ENCODE data around the gene SMAP2.

DNA sequence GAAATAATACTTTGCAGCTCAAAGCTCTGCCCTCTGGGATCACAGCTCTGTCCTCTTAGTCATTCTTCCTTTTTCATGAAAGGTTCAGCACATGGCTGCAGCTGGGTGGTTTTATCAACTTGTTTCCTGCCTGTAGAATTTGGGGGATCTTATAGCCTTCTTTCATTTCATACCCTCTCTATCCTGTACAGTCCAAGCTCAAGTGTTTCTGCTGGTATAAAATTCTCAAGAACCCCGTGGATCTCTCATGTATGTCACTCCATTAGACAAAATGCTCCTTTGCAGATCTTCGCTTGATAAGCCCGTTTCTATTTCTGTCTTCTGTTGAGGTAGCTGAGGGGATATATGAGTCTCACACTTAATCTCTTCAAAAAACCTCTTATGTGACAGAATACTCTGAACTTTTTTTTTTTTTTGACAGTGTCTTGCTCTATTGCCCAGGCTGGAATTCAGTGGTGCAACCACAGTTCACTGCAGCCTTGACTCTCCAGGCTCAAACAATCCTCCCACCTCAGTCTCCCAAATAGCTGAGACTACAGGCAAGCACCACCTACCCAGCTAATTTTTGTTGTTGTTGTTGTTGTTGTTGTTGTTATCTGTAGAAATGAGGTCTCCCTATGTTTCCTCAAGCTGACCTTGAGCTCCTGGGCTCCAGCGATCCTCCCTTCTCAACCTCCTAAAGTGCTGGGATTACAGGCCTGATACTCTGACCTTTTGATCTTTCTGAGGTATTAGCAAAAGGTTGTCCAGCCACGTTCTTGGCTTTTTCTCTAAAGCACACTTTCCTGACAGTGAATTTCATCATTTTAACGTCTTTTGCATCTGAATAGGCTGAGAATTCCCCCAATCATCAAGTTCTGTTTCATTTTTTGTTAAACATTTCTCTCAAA lies 31.8 kb upstream of the SMAP2 start:
- TF ChIP-seq, protein P1, sequence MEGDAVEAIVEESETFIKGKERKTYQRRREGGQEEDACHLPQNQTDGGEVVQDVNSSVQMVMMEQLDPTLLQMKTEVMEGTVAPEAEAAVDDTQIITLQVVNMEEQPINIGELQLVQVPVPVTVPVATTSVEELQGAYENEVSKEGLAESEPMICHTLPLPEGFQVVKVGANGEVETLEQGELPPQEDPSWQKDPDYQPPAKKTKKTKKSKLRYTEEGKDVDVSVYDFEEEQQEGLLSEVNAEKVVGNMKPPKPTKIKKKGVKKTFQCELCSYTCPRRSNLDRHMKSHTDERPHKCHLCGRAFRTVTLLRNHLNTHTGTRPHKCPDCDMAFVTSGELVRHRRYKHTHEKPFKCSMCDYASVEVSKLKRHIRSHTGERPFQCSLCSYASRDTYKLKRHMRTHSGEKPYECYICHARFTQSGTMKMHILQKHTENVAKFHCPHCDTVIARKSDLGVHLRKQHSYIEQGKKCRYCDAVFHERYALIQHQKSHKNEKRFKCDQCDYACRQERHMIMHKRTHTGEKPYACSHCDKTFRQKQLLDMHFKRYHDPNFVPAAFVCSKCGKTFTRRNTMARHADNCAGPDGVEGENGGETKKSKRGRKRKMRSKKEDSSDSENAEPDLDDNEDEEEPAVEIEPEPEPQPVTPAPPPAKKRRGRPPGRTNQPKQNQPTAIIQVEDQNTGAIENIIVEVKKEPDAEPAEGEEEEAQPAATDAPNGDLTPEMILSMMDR (IDR thresholded peaks at IDR 0.05; ENCODE audit: extremely low read depth in 1 of 2, insufficient read depth in 1 of 2, low read depth in 1 of 2, low read length in 2 of 2): no peak
- no peak for TF ChIP-seq MAX (IDR thresholded peaks at IDR 0.05; ENCODE audit: insufficient read depth, insufficient read length)
